Measurements from ENCODE around the gene AKR1C3. TPM values are rescaled to one million over a fixed set of nuclear protein-coding genes. Genes with fewer than 3 reads are reported as not detected.
A peak's percentile ranks its signal among the peaks of the same experiment; 100 is the strongest.

Gene AKR1C3
- total and polyA plus RNA-seq, 7 donors = 6.1 to 365 (median 30.5) TPM

- intact Hi-C loops (cut with DNase I) = loop anchor here (5.0 kb wide), 1 partner anchor 74 kb away; no protein-coding TSS in a partner anchor
- H3K9me3 ChIP-seq = peaks cover 0 to 4% (median 0%) of the 10 kb centered on the region in 4 donors
- H3K36me3 ChIP-seq = no peaks in the 10 kb centered on the region
- 92% methylated on average over 3 of the region's 3 CpGs for WGBS, 2 donors
- no peak for DNase-seq
- no peaks in the 10 kb centered on the region for H3K4me1 ChIP-seq
- H3K27ac ChIP-seq = no peak overlapping the region
- H3K27me3 ChIP-seq = no peaks in the 10 kb centered on the region
- no peak overlapping the region for H3K4me3 ChIP-seq
- TF ChIP-seq POLR2A (IDR thresholded peaks at IDR 0.05) = no peak
- TF ChIP-seq EP300 (IDR thresholded peaks at IDR 0.05) = no peak
- no peak for TF ChIP-seq CTCF (IDR thresholded peaks at IDR 0.05)
- TF ChIP-seq POLR2AphosphoS5 (IDR thresholded peaks at IDR 0.05) = no peak
Measured at GRCh38 chr10:5091196-5091595, 3.0 kb upstream of the AKR1C3 start.

- peaks cover 0 to 4% (median 0%) of the 10 kb centered on the region in 4 donors for H3K9me3 ChIP-seq
- DNase-seq = no peak
- H3K4me1 ChIP-seq = no peaks in the 10 kb centered on the region
- no peaks in the 10 kb centered on the region for H3K27me3 ChIP-seq
- no peak overlapping the region for H3K27ac ChIP-seq
- WGBS, 2 donors = 68 to 70% methylated on average over 2 of the region's 2 CpGs
- H3K4me3 ChIP-seq = no peak overlapping the region
- TF ChIP-seq EP300 (IDR thresholded peaks at IDR 0.05) (no peak), POLR2AphosphoS5 (IDR thresholded peaks at IDR 0.05) (no peak), CTCF (IDR thresholded peaks at IDR 0.05) (no peak), POLR2A (IDR thresholded peaks at IDR 0.05) (no peak)
- no peaks in the 10 kb centered on the region for H3K36me3 ChIP-seq
- intact Hi-C loops (cut with DNase I) = loop anchor here (5.0 kb wide), 1 partner anchor 75 kb away; no protein-coding TSS in a partner anchor
Measured at GRCh38 chr10:5092375-5092774, 1.8 kb upstream of the AKR1C3 start.

- Histone ChIP-seq H3K4me3 (no peak overlapping the region), H3K4me1 (no peaks in the 10 kb centered on the region), H3K27ac (no peak overlapping the region), H3K27me3 (no peaks in the 10 kb centered on the region), H3K36me3 (no peaks in the 10 kb centered on the region), H3K9me3 (peaks cover 0 to 4% (median 0%) of the 10 kb centered on the region in 4 donors)
- TF ChIP-seq CTCF (IDR thresholded peaks at IDR 0.05) = no peak
- no peak for TF ChIP-seq EP300 (IDR thresholded peaks at IDR 0.05)
- no peak for TF ChIP-seq POLR2A (IDR thresholded peaks at IDR 0.05)
- TF ChIP-seq POLR2AphosphoS5 (IDR thresholded peaks at IDR 0.05) = no peak
- 88 to 91% methylated on average over 6 of the region's 6 CpGs for WGBS, 2 donors
- DNase-seq = no peak
- intact Hi-C loops (cut with DNase I) = loop anchor here (5.0 kb wide), 1 partner anchor 76 kb away; no protein-coding TSS in a partner anchor
Measured at GRCh38 chr10:5092848-5093790, 1.1 kb upstream of the AKR1C3 start.

GRCh38 chr10:5095687-5096086, 1.5 kb downstream of the AKR1C3 start:
- Histone ChIP-seq H3K36me3 (no peaks in the 10 kb centered on the region), H3K27me3 (no peaks in the 10 kb centered on the region), H3K27ac (no peak overlapping the region), H3K4me1 (no peaks in the 10 kb centered on the region), H3K4me3 (peak overlapping the region in 3 of 4 donors; percentile 39 to 50 (median 40)), H3K9me3 (no peaks in the 10 kb centered on the region)
- DNase-seq = no peak
- WGBS, 2 donors = 61 to 78% methylated on average over 4 of the region's 4 CpGs
- intact Hi-C loops (cut with DNase I) = no loop called here
- no peak for TF ChIP-seq CTCF (IDR thresholded peaks at IDR 0.05)
- no peak for TF ChIP-seq POLR2AphosphoS5 (IDR thresholded peaks at IDR 0.05)
- no peak for TF ChIP-seq POLR2A (IDR thresholded peaks at IDR 0.05)
- no peak for TF ChIP-seq EP300 (IDR thresholded peaks at IDR 0.05)

Data from sigmoid colon (tissue), 7 donors.